K562 (cell line): ENCODE measurements around the gene RNF112. TPM values are rescaled to one million over a fixed set of nuclear protein-coding genes. Genes with fewer than 3 reads are reported as not detected.

Experiments
- ARID1B ChIP-seq: fragments of 450-650 bp; IDR thresholded peaks from 2 replicates; pipeline ENCODE4 v1.6.1; 2016; ENCODE audit warnings: antibody characterized with exemption, mild to moderate bottlenecking, inconsistent platforms
- CBX8 ChIP-seq: fragments of 200-600 bp; sonication (generic); IDR thresholded peaks from 2 replicates; pipeline ENCODE4 v1.6.1; 2012; ENCODE audit warnings: borderline replicate concordance, mixed run types, low read depth, mild to moderate bottlenecking, moderate library complexity, mixed read lengths, low read length, control low read depth, inconsistent platforms; ENCODE audit not compliant: poor library complexity, severe bottlenecking; ENCODE audit errors: extremely low read depth
- CCNT2 ChIP-seq: IDR thresholded peaks from 2 replicates; pipeline ENCODE4 v1.6.1; 2011; ENCODE audit warnings: borderline replicate concordance, low read depth, mild to moderate bottlenecking, moderate library complexity, mixed read lengths, low read length; ENCODE audit not compliant: insufficient read length; ENCODE audit errors: extremely low read depth
- MLLT1 ChIP-seq, 2 experiments: fragments of 450-650 bp; IDR thresholded peaks; 2 replicates each; pipeline ENCODE4 v1.6.1; 2016
- RAD21 ChIP-seq, 2 experiments: fragments of 250-450 bp in 1 of 2; fragments of 450-650 bp in 1 of 2; sonication (Bioruptor Pico) in 1 of 2; formaldehyde crosslinking in 1 of 2; IDR thresholded peaks in 1 of 2; conservative IDR thresholded peaks in 1 of 2; 2 replicates each; pipeline versions ENCODE4 v1.4.0 to v1.8.0; 2020 to 2022; ENCODE audit warnings: mild to moderate bottlenecking in 2 of 2, moderate library complexity in 1 of 2
- ZFP36 ChIP-seq: fragments of 150-350 bp; IDR thresholded peaks from 2 replicates; pipeline ENCODE4 v1.6.1; 2018; ENCODE audit warnings: low read length, low read depth; ENCODE audit not compliant: partially characterized antibody
- ZNF408 ChIP-seq: fragments of 250-450 bp; sonication (Bioruptor Pico); IDR thresholded peaks from 2 replicates; pipeline ENCODE4 v1.4.0; 2020; ENCODE audit warnings: low read depth, mild to moderate bottlenecking, moderate library complexity
- ZNF583 ChIP-seq: fragments of 250-450 bp; sonication (Bioruptor Pico); IDR thresholded peaks from 2 replicates; pipeline ENCODE4 v1.4.0; 2020
- polyA plus RNA-seq, 8 experiments: library from polyadenylated mRNA; depleted of rRNA in 4 of 8; stranded (reverse) in 5 of 8; unstranded in 3 of 8; fragments of >200 nt; fragmentation: Nextera tagmentation in 2 of 8; fragmentation: Illumina TruSeq in 1 of 8; extraction: Ambion mirVana in 2 of 8; extraction: Trizol in 1 of 8; gene quantifications; 2 replicates each; pipeline versions ENCODE4 v1.2.1 to v1.2.3, GENCODE V29; 2011 to 2014; ENCODE audit warnings: inconsistent platforms in 1 of 8, missing spikeins in 1 of 8
- total RNA-seq, 7 experiments: library from RNA; depleted of rRNA in 6 of 7; stranded (reverse); fragments of >200 nt in 6 of 7; fragmentation: Illumina TruSeq in 2 of 7; extraction: Trizol in 2 of 7; gene quantifications; 2 replicates each; pipeline versions ENCODE4 v1.2.1 to v1.2.3, GENCODE V29; 2011 to 2021; ENCODE audit warnings: low replicate concordance in 1 of 7
- TF ChIP-seq, protein P1 (sequence below): fragments of 250-450 bp; sonication (Bioruptor Pico); IDR thresholded peaks from 2 replicates; pipeline ENCODE4 v1.4.0; 2020; ENCODE audit warnings: mild to moderate bottlenecking, moderate library complexity, borderline replicate concordance

The RNF112 gene
- total and polyA plus RNA-seq, 9 of the 15 experiments (the other 6 are each of a cell fraction or from before 2014, with no cell fraction given) = 0.05 TPM; not detected in 8

DNA sequence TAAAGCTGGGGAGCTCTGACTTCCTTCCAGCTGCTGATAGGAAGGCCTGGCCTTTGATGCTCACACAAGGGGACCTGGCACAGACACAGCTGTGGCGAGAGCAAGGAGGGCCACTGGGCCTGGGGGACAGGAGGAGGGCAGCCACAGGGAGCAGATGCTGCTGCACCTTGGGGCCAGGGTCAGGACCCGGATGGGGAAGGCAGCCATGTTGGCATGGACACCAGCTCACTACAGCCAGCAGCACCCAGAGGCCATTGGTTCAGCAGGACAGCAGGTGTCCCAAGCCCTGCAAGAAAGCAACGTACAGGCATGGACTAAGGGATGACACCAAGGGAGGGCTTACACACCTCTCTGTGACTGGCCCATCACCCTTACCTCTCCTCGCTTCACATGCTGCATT is 8.0 kb upstream of the RNF112 start (continued):
- TF ChIP-seq ZFP36 = no peak
- TF ChIP-seq MLLT1 (IDR thresholded peaks at IDR 0.05) = no peak
- TF ChIP-seq ZNF583 = no peak
- no peak for TF ChIP-seq ARID1B
- no peak for TF ChIP-seq CCNT2
- no peak for TF ChIP-seq CBX8
- no peak for TF ChIP-seq RAD21 (CRISPR knock-in tag; conservative IDR thresholded peaks at IDR 0.05 in 1 of 2, IDR thresholded peaks at IDR 0.05 in 1 of 2)
- no peak for TF ChIP-seq ZNF408 (CRISPR knock-in tag)
- TF ChIP-seq, protein P1, sequence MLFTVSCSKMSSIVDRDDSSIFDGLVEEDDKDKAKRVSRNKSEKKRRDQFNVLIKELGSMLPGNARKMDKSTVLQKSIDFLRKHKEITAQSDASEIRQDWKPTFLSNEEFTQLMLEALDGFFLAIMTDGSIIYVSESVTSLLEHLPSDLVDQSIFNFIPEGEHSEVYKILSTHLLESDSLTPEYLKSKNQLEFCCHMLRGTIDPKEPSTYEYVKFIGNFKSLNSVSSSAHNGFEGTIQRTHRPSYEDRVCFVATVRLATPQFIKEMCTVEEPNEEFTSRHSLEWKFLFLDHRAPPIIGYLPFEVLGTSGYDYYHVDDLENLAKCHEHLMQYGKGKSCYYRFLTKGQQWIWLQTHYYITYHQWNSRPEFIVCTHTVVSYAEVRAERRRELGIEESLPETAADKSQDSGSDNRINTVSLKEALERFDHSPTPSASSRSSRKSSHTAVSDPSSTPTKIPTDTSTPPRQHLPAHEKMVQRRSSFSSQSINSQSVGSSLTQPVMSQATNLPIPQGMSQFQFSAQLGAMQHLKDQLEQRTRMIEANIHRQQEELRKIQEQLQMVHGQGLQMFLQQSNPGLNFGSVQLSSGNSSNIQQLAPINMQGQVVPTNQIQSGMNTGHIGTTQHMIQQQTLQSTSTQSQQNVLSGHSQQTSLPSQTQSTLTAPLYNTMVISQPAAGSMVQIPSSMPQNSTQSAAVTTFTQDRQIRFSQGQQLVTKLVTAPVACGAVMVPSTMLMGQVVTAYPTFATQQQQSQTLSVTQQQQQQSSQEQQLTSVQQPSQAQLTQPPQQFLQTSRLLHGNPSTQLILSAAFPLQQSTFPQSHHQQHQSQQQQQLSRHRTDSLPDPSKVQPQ (CRISPR knock-in tag) = no peak
